ENCODE results near the gene C1QTNF6.

The C1QTNF6 gene

GRCh38 chr22:37215890-37216289, 27.8 kb upstream of the C1QTNF6 start:
- no peak for DNase-seq (ENCODE audit: insufficient read length, low spot score)
- FAIRE-seq, result peak; percentile 20

GRCh38 chr22:37214731-37215030, 26.6 kb upstream of the C1QTNF6 start:
- no peak for TF ChIP-seq TAF1 (IDR thresholded peaks at IDR 0.05; ENCODE audit: low read depth, low read length)
- TF ChIP-seq SPI1 (IDR thresholded peaks at IDR 0.05; ENCODE audit: low read depth, low read length), result no peak
- no peak for TF ChIP-seq POLR2AphosphoS5 (IDR thresholded peaks at IDR 0.05; ENCODE audit: low read depth, low read length)
- TF ChIP-seq PAX5 (IDR thresholded peaks at IDR 0.05; ENCODE audit: insufficient read depth, low read length, severe bottlenecking), result no peak
- TF ChIP-seq POLR2A (IDR thresholded peaks at IDR 0.05; ENCODE audit: low read depth, low read length), result no peak
- TF ChIP-seq POU2F2 (IDR thresholded peaks at IDR 0.05; ENCODE audit: low read depth, low read length), result no peak
- FAIRE-seq (no peak), DNase-seq (ENCODE audit: insufficient read length, low spot score) (no peak)

More at GRCh38 chr22:37215890-37216289, 27.8 kb upstream of the C1QTNF6 start:
- TF ChIP-seq TAF1 (IDR thresholded peaks at IDR 0.05; ENCODE audit: low read depth, low read length) (no peak), POLR2AphosphoS5 (IDR thresholded peaks at IDR 0.05; ENCODE audit: low read depth, low read length) (no peak), PAX5 (IDR thresholded peaks at IDR 0.05; ENCODE audit: insufficient read depth, low read length, severe bottlenecking) (no peak), SPI1 (IDR thresholded peaks at IDR 0.05; ENCODE audit: low read depth, low read length) (no peak), POLR2A (IDR thresholded peaks at IDR 0.05; ENCODE audit: low read depth, low read length) (no peak), POU2F2 (IDR thresholded peaks at IDR 0.05; ENCODE audit: low read depth, low read length) (no peak)

- DNase-seq (ENCODE audit: insufficient read length, low spot score) (no peak), FAIRE-seq (peak; percentile 20)
- no peak for TF ChIP-seq PAX5 (IDR thresholded peaks at IDR 0.05; ENCODE audit: insufficient read depth, low read length, severe bottlenecking)
Observed at GRCh38 chr22:37213941-37214730, 26.1 kb upstream of the C1QTNF6 start.

GRCh38 chr22:37213218-37213855, 25.3 kb upstream of the C1QTNF6 start:
- DNase-seq (ENCODE audit: insufficient read length, low spot score) (no peak), FAIRE-seq (no peak)
- TF ChIP-seq SPI1 (IDR thresholded peaks at IDR 0.05; ENCODE audit: low read depth, low read length), result no peak
- TF ChIP-seq POLR2A (IDR thresholded peaks at IDR 0.05; ENCODE audit: low read depth, low read length), result no peak
- no peak for TF ChIP-seq TAF1 (IDR thresholded peaks at IDR 0.05; ENCODE audit: low read depth, low read length)
- no peak for TF ChIP-seq POLR2AphosphoS5 (IDR thresholded peaks at IDR 0.05; ENCODE audit: low read depth, low read length)
- TF ChIP-seq POU2F2 (IDR thresholded peaks at IDR 0.05; ENCODE audit: low read depth, low read length), result no peak

- DNase-seq (ENCODE audit: insufficient read length, low spot score), result no peak
- FAIRE-seq, result no peak
- TF ChIP-seq TAF1 (IDR thresholded peaks at IDR 0.05; ENCODE audit: low read depth, low read length) (no peak), POU2F2 (IDR thresholded peaks at IDR 0.05; ENCODE audit: low read depth, low read length) (no peak), SPI1 (IDR thresholded peaks at IDR 0.05; ENCODE audit: low read depth, low read length) (no peak), POLR2A (IDR thresholded peaks at IDR 0.05; ENCODE audit: low read depth, low read length) (no peak), PAX5 (IDR thresholded peaks at IDR 0.05; ENCODE audit: insufficient read depth, low read length, severe bottlenecking) (no peak), POLR2AphosphoS5 (IDR thresholded peaks at IDR 0.05; ENCODE audit: low read depth, low read length) (no peak)
Observed at GRCh38 chr22:37212174-37212906, 24.3 kb upstream of the C1QTNF6 start, which contains the start of gene SSTR3. Gene SSTR3, minus strand, starts transcription at chr22:37212477. Its CDS starts 4,674 bp downstream, at chr22:37207803.

- DNase-seq (ENCODE audit: insufficient read length, low spot score), result no peak
- no peak for TF ChIP-seq SPI1 (IDR thresholded peaks at IDR 0.05; ENCODE audit: low read depth, low read length)
- no peak for TF ChIP-seq POU2F2 (IDR thresholded peaks at IDR 0.05; ENCODE audit: low read depth, low read length)
- no peak for TF ChIP-seq PAX5 (IDR thresholded peaks at IDR 0.05; ENCODE audit: insufficient read depth, low read length, severe bottlenecking)
- no peak for TF ChIP-seq TAF1 (IDR thresholded peaks at IDR 0.05; ENCODE audit: low read depth, low read length)
- no peak for TF ChIP-seq POLR2AphosphoS5 (IDR thresholded peaks at IDR 0.05; ENCODE audit: low read depth, low read length)
- TF ChIP-seq POLR2A (IDR thresholded peaks at IDR 0.05; ENCODE audit: low read depth, low read length), result no peak
- FAIRE-seq, result no peak
Observed at GRCh38 chr22:37211866-37212173, 23.8 kb upstream of the C1QTNF6 start.

- FAIRE-seq, result no peak
- DNase-seq (ENCODE audit: insufficient read length, low spot score), result no peak
Observed at GRCh38 chr22:37211075-37211865, 23.2 kb upstream of the C1QTNF6 start.

GRCh38 chr22:37210041-37210803, 22.2 kb upstream of the C1QTNF6 start:
- TF ChIP-seq POLR2A (IDR thresholded peaks at IDR 0.05; ENCODE audit: low read depth, low read length), result no peak
- TF ChIP-seq PAX5 (IDR thresholded peaks at IDR 0.05; ENCODE audit: insufficient read depth, low read length, severe bottlenecking), result no peak
- TF ChIP-seq TAF1 (IDR thresholded peaks at IDR 0.05; ENCODE audit: low read depth, low read length), result no peak
- TF ChIP-seq POLR2AphosphoS5 (IDR thresholded peaks at IDR 0.05; ENCODE audit: low read depth, low read length), result no peak
- DNase-seq (ENCODE audit: insufficient read length, low spot score) (no peak), FAIRE-seq (no peak)

More at GRCh38 chr22:37211075-37211865, 23.2 kb upstream of the C1QTNF6 start:
- TF ChIP-seq POLR2AphosphoS5 (IDR thresholded peaks at IDR 0.05; ENCODE audit: low read depth, low read length) (no peak), POLR2A (IDR thresholded peaks at IDR 0.05; ENCODE audit: low read depth, low read length) (no peak), SPI1 (IDR thresholded peaks at IDR 0.05; ENCODE audit: low read depth, low read length) (no peak), TAF1 (IDR thresholded peaks at IDR 0.05; ENCODE audit: low read depth, low read length) (no peak), POU2F2 (IDR thresholded peaks at IDR 0.05; ENCODE audit: low read depth, low read length) (no peak), PAX5 (IDR thresholded peaks at IDR 0.05; ENCODE audit: insufficient read depth, low read length, severe bottlenecking) (no peak)
